Esophagus squamous epithelium (tissue), 4 donors: ENCODE data around the gene SYNCRIP.

Experiments used
- CTCF ChIP-seq, 6 experiments: fragments of 450-650 bp in 4 of 6; fragments of 200-600 bp in 2 of 6; sonication (generic) in 2 of 6; IDR thresholded peaks; one replicate each; pipeline ENCODE4 v1.5.1; 2016 to 2019; ENCODE audit warnings: antibody characterized with exemption in 6 of 6, mild to moderate bottlenecking in 4 of 6, moderate library complexity in 4 of 6
- POLR2A ChIP-seq, 4 donors: fragments of 450-650 bp; IDR thresholded peaks; one replicate each; pipeline ENCODE4 v1.6.1; 2017; ENCODE audit warnings: antibody characterized with exemption in 4 of 4, mild to moderate bottlenecking in 4 of 4, moderate library complexity in 3 of 4

GRCh38 chr6:85640821-85641220 is 1.9 kb downstream of the SYNCRIP start:
- TF ChIP-seq POLR2A (IDR thresholded peaks at IDR 0.05) (no peak), CTCF (IDR thresholded peaks at IDR 0.05) (no peak)
